Mesothelial cell of epicardium (in vitro differentiated cells): ENCODE results near the gene PTH2. TPM values are rescaled to one million over a fixed set of nuclear protein-coding genes. Genes with fewer than 3 reads are reported as not detected.
"Not testable (repeated sequence)": the region's sequence is repeated elsewhere in the genome, so short reads cannot be mapped to it uniquely, and the experiment has no call there.

Experiments used
- DNase-seq, 2 experiments: peaks; one replicate each; pipeline ENCODE4 v3.0.0; 2021; ENCODE audit warnings: low spot score in 2 of 2; ENCODE audit not compliant: unreplicated experiment in 2 of 2
- H3K27ac Mint-ChIP-seq: 2 replicates; pipeline ENCODE4 v1.8.0; 2021; ENCODE audit warnings: mixed read lengths
- H3K27me3 Mint-ChIP-seq: 2 replicates; pipeline ENCODE4 v1.8.0; 2021; ENCODE audit warnings: low read depth, mixed read lengths
- H3K36me3 Mint-ChIP-seq: 2 replicates; pipeline ENCODE4 v1.8.0; 2021; ENCODE audit warnings: mixed read lengths
- H3K4me1 Mint-ChIP-seq: 2 replicates; pipeline ENCODE4 v1.8.0; 2021; ENCODE audit warnings: mixed read lengths
- H3K4me3 Mint-ChIP-seq: 2 replicates; pipeline ENCODE4 v1.8.0; 2021; ENCODE audit warnings: mild to moderate bottlenecking, moderate library complexity, mixed read lengths
- H3K9me3 Mint-ChIP-seq: 2 replicates; pipeline ENCODE4 v1.8.0; 2021; ENCODE audit warnings: mixed read lengths
- CTCF ChIP-seq: fragments of 200-600 bp; sonication (generic); IDR thresholded peaks from one replicate; pipeline ENCODE4 v1.5.0; 2021; ENCODE audit warnings: antibody characterized with exemption; ENCODE audit not compliant: unreplicated experiment
- total RNA-seq: library from RNA; stranded (reverse); gene quantifications from 3 replicates; pipeline ENCODE4 v1.2.1, GENCODE V29; 2021

PTH2 gene
- total RNA-seq, 1 donor from 2014 or later: not detected

- Mint-ChIP-seq H3K4me1 (peaks cover 18% of the 10 kb centered on the region), H3K27me3 (peaks cover 22% of the 10 kb centered on the region), H3K9me3 (no peaks in the 10 kb centered on the region), H3K36me3 (peaks cover 18% of the 10 kb centered on the region), H3K4me3 (no peak overlapping the region), H3K27ac (no peak overlapping the region)
- DNase-seq: no peak
- no peak for TF ChIP-seq CTCF
Observed at GRCh38 chr19:49445997-49446396, 22.8 kb upstream of the PTH2 start.

- not testable (repeated sequence) for H3K27ac Mint-ChIP-seq, H3K9me3 Mint-ChIP-seq, DNase-seq
- Mint-ChIP-seq H3K36me3 (peaks cover 11% of the 10 kb centered on the region), H3K27me3 (peaks cover 40% of the 10 kb centered on the region), H3K4me3 (peak overlapping the region; percentile 75), H3K4me1 (peaks cover 18% of the 10 kb centered on the region)
Observed at GRCh38 chr19:49444100-49444700, 21.0 kb upstream of the PTH2 start.

GRCh38 chr19:49443366-49444099 is 20.3 kb upstream of the PTH2 start:
- Mint-ChIP-seq H3K36me3 (peaks cover 9% of the 10 kb centered on the region), H3K27me3 (peaks cover 47% of the 10 kb centered on the region), H3K4me1 (peaks cover 18% of the 10 kb centered on the region), H3K9me3 (no peaks in the 10 kb centered on the region), H3K4me3 (peak overlapping the region; percentile 75), H3K27ac (peak overlapping the region; percentile 61)
- DNase-seq: peak; percentile 87 to 97
- TF ChIP-seq CTCF: peak; percentile 87

DNA sequence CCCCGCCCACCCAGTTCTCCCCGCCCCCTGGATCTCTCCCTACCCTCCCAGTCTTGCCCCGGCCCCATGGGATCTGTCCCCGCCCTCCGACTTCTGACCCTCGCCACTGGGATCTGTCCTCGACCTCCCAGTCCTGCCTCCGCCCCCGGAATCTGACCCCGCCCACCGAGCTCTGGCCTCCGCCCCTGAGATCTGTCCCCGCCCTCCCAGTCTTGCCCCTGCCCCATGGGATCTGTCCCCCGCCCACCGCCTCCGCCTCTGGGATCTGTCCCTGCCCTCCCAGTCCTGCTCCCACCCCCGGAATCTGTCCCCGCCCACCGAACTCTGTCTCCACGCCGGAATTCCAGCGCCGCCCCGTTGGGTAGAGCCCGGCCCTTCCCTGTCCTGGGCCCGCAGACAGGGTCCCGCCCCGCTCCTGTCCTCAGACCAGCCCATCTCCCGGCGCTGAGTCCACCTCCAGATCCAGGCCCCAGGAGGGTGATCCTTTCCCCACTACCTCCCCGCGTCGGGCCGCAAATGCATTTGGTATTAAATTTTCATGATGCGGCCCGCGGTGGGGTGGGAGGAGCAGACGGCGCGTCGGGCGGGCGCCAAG is 19.6 kb upstream of the PTH2 start:
- Mint-ChIP-seq H3K9me3 (no peaks in the 10 kb centered on the region), H3K27ac (peak overlapping the region; percentile 61), H3K4me1 (peaks cover 18% of the 10 kb centered on the region), H3K27me3 (peaks cover 53% of the 10 kb centered on the region), H3K4me3 (peak overlapping the region; percentile 75), H3K36me3 (peaks cover 4% of the 10 kb centered on the region)
- DNase-seq: peak; percentile 73 to 76
- TF ChIP-seq CTCF: no peak

DNA sequence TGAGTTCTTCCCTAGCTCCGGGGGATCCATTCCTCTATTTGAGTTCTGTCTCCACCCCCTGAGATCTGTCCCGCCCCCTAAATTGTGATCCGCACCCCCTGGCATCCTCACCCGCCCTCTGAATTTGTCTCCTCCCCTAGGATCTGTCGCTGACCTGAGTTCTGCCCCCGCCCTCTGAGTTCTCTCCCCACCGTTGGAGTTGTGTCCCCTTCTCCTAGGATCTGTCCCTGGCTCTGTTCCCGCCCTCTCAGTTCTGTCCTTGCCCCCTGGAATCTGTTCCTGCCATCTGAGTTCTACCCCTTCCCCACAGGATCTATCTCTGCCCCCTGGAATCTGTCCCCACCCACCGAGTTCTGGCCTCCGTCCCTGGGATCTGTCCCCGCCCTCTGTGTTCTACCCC is 19.1 kb upstream of the PTH2 start:
- peaks cover 59% of the 10 kb centered on the region for H3K27me3 Mint-ChIP-seq
- TF ChIP-seq CTCF: no peak
- no peak for DNase-seq
- no peak overlapping the region for H3K27ac Mint-ChIP-seq
- peaks cover 4% of the 10 kb centered on the region for H3K36me3 Mint-ChIP-seq
- peaks cover 18% of the 10 kb centered on the region for H3K4me1 Mint-ChIP-seq
- H3K4me3 Mint-ChIP-seq: peak overlapping the region; percentile 75
- no peaks in the 10 kb centered on the region for H3K9me3 Mint-ChIP-seq

GRCh38 chr19:49441960-49442350 is 18.7 kb upstream of the PTH2 start:
- peaks cover 63% of the 10 kb centered on the region for H3K27me3 Mint-ChIP-seq
- no peak for TF ChIP-seq CTCF
- DNase-seq: no peak
- no peak overlapping the region for H3K27ac Mint-ChIP-seq
- H3K4me3 Mint-ChIP-seq: peak overlapping the region; percentile 75
- H3K36me3 Mint-ChIP-seq: peaks cover 4% of the 10 kb centered on the region
- H3K9me3 Mint-ChIP-seq: no peaks in the 10 kb centered on the region
- H3K4me1 Mint-ChIP-seq: peaks cover 18% of the 10 kb centered on the region
